ENCODE results near the gene PSMB3. TPM values are rescaled to one million over a fixed set of nuclear protein-coding genes. Genes with fewer than 3 reads are reported as not detected.

Gene PSMB3
- total RNA-seq: 100 to 1,000 TPM; 246 to 303 TPM

GRCh38 chr17:38752308-38753070, at the start of gene PSMB3:
TSS of gene PSMB3 (plus strand) at chr17:38752741. CDS start at chr17:38752827, 86 bp downstream.
- peak within 1 kb of the TSS; percentile 91 for H3K4me3 Mint-ChIP-seq
- ATAC-seq: peak; percentile 89
- DNase-seq: peak; percentile 99
- peaks cover 24% of the 10 kb centered on the region for H3K36me3 Mint-ChIP-seq
- H3K9me3 Mint-ChIP-seq (ENCODE audit: low read depth): no peaks in the 10 kb centered on the region
- H3K27ac Mint-ChIP-seq: peak within 1 kb of the TSS; percentile 93
- CTCF ChIA-PET: interaction anchor here (0.9 to 2.7 kb wide), 11 partner anchors 9 to 412 kb away, joined by 3 to 13 read pairs (median 5); no protein-coding TSS in a partner anchor
- H3K27me3 Mint-ChIP-seq: peaks cover 32% of the 10 kb centered on the region
- peaks cover 41% of the 10 kb centered on the region for H3K4me1 Mint-ChIP-seq

- Mint-ChIP-seq H3K27me3 (no peaks in the 10 kb centered on the region), H3K36me3 (peaks cover 17% of the 10 kb centered on the region), H3K27ac (peak overlapping the region; percentile 99), H3K4me1 (peaks cover 41% of the 10 kb centered on the region), H3K9me3 (ENCODE audit: low read depth) (no peaks in the 10 kb centered on the region), H3K4me3 (peak overlapping the region; percentile 90)
- CTCF ChIA-PET: interaction anchor here (0.7 to 2.4 kb wide), 4 partner anchors 26 to 31 kb away, joined by 3 to 12 read pairs (median 8); no protein-coding TSS in a partner anchor
- ATAC-seq: no peak
- DNase-seq: peak; percentile 61
These were observed 49.4 kb upstream of the PSMB3 start for GRCh38 chr17:38702916-38703741.

GRCh38 chr17:38703742-38704605, 48.6 kb upstream of the PSMB3 start:
- CTCF ChIA-PET: interaction anchor here (0.8 to 3.8 kb wide), 6 partner anchors 24 to 41 kb away, joined by 3 to 33 read pairs (median 12); partner anchors contain the start of gene CISD3
- Mint-ChIP-seq H3K27ac (peak overlapping the region; percentile 99), H3K27me3 (no peaks in the 10 kb centered on the region), H3K4me1 (peaks cover 43% of the 10 kb centered on the region), H3K9me3 (ENCODE audit: low read depth) (no peaks in the 10 kb centered on the region), H3K36me3 (peaks cover 21% of the 10 kb centered on the region), H3K4me3 (peak overlapping the region; percentile 90)
- peak; percentile 88 for DNase-seq
- peak; percentile 26 for ATAC-seq

- Mint-ChIP-seq H3K4me3 (peak within 1 kb of the TSS; percentile 90), H3K9me3 (ENCODE audit: low read depth) (no peaks in the 10 kb centered on the region), H3K4me1 (peaks cover 45% of the 10 kb centered on the region), H3K36me3 (peaks cover 24% of the 10 kb centered on the region), H3K27me3 (no peaks in the 10 kb centered on the region), H3K27ac (peak within 1 kb of the TSS; percentile 99)
- CTCF ChIA-PET: interaction anchor here (0.8 to 3.8 kb wide), 7 partner anchors 23 to 42 kb away, joined by 3 to 33 read pairs (median 7); partner anchors contain the start of gene CISD3
- peak; percentile 28 for ATAC-seq
- DNase-seq: peak; percentile 78
These were observed 47.7 kb upstream of the PSMB3 start, which contains the start of gene MLLT6 for GRCh38 chr17:38704606-38705522. TSS of gene MLLT6 (plus strand) at chr17:38705273. CDS start at chr17:38705633, 360 bp downstream.

- Mint-ChIP-seq H3K36me3 (peaks cover 29% of the 10 kb centered on the region), H3K9me3 (ENCODE audit: low read depth) (no peaks in the 10 kb centered on the region), H3K4me3 (peak overlapping the region; percentile 90), H3K27ac (peak overlapping the region; percentile 58), H3K27me3 (no peaks in the 10 kb centered on the region), H3K4me1 (peaks cover 47% of the 10 kb centered on the region)
- ATAC-seq (no peak), DNase-seq (no peak)
- CTCF ChIA-PET: interaction anchor here (1.4 to 3.8 kb wide), 4 partner anchors 23 to 29 kb away, joined by 7 to 33 read pairs (median 23); partner anchors contain the start of gene CISD3
These were observed 47.1 kb upstream of the PSMB3 start for GRCh38 chr17:38705523-38705802.

- ATAC-seq: no peak
- peak overlapping the region; percentile 90 for H3K4me3 Mint-ChIP-seq
- DNase-seq: no peak
- no peaks in the 10 kb centered on the region for H3K9me3 Mint-ChIP-seq (ENCODE audit: low read depth)
- no peaks in the 10 kb centered on the region for H3K27me3 Mint-ChIP-seq
- peaks cover 29% of the 10 kb centered on the region for H3K36me3 Mint-ChIP-seq
- CTCF ChIA-PET: interaction anchor here (0.9 to 3.8 kb wide), 5 partner anchors 12 to 30 kb away, joined by 4 to 33 read pairs (median 17); partner anchors contain the start of gene CISD3
- H3K4me1 Mint-ChIP-seq: peaks cover 48% of the 10 kb centered on the region
- peak overlapping the region; percentile 90 for H3K27ac Mint-ChIP-seq
These were observed 46.6 kb upstream of the PSMB3 start for GRCh38 chr17:38705803-38706504.

- Mint-ChIP-seq H3K4me3 (peak overlapping the region; percentile 90), H3K27ac (peak overlapping the region; percentile 90), H3K4me1 (peaks cover 48% of the 10 kb centered on the region), H3K36me3 (peaks cover 32% of the 10 kb centered on the region), H3K27me3 (no peaks in the 10 kb centered on the region), H3K9me3 (ENCODE audit: low read depth) (no peaks in the 10 kb centered on the region)
- peak; percentile 50 for DNase-seq
- no peak for ATAC-seq
- CTCF ChIA-PET: interaction anchor here (0.8 to 3.8 kb wide), 6 partner anchors 12 to 46 kb away, joined by 3 to 33 read pairs (median 12); partner anchors contain the start of genes CISD3 and PSMB3
These were observed 45.9 kb upstream of the PSMB3 start for GRCh38 chr17:38706505-38707216.

GRCh38 chr17:38707678-38708351, 44.7 kb upstream of the PSMB3 start:
- DNase-seq (no peak), ATAC-seq (no peak)
- Mint-ChIP-seq H3K36me3 (peaks cover 34% of the 10 kb centered on the region), H3K9me3 (ENCODE audit: low read depth) (no peaks in the 10 kb centered on the region), H3K27me3 (no peaks in the 10 kb centered on the region), H3K4me3 (peak overlapping the region; percentile 90), H3K4me1 (peaks cover 53% of the 10 kb centered on the region), H3K27ac (peak overlapping the region; percentile 13)
- CTCF ChIA-PET: interaction anchor here (0.7 to 3.8 kb wide), 2 partner anchors 20 to 23 kb away, joined by 3 to 33 read pairs; no protein-coding TSS in a partner anchor

GRCh38 chr17:38709104-38709820, 43.3 kb upstream of the PSMB3 start:
- no peak for DNase-seq
- peaks cover 54% of the 10 kb centered on the region for H3K4me1 Mint-ChIP-seq

More at GRCh38 chr17:38709104-38709820, 43.3 kb upstream of the PSMB3 start:
- Mint-ChIP-seq H3K27me3 (no peaks in the 10 kb centered on the region), H3K4me3 (no peak overlapping the region), H3K9me3 (ENCODE audit: low read depth) (no peaks in the 10 kb centered on the region), H3K36me3 (peaks cover 38% of the 10 kb centered on the region), H3K27ac (no peak overlapping the region)
- CTCF ChIA-PET: interaction anchor here (1.1 to 2.2 kb wide), 5 partner anchors 12 to 26 kb away, joined by 3 to 19 read pairs (median 5); no protein-coding TSS in a partner anchor
- ATAC-seq: no peak

All from activated CD8-positive, alpha-beta memory T cell treated with anti-CD3 and anti-CD28 coated beads, Interleukin-2, amount 10 ng/mL, durations not matched to agents 7 days and 5 days (primary cell).